HCT116 (cell line): ENCODE data around the gene SLC25A43. TPM values are rescaled to one million over a fixed set of nuclear protein-coding genes. Genes with fewer than 3 reads are reported as not detected.
A peak's percentile ranks its signal among the peaks of the same experiment; 100 is the strongest.

ENCODE experiments used
- ATAC-seq: fragments of 200-7000 bp; cut with Tn5 transposase; 2 replicates; pipeline ENCODE4 v1.9.1; 2020; ENCODE audit warnings: mild to moderate bottlenecking, moderate library complexity
- BruUV-seq: library from RNA; stranded (reverse); fragments of 400-500 nt; replicated peaks from 2 replicates; lab custom pipeline; 2021; lab: Mats Ljungman, UMichigan
- CTCF ChIA-PET: fragments of 300-600 bp; sonication (Branson Sonifier 250); formaldehyde crosslinking; loops from one replicate; lab custom pipeline; 2021; ENCODE audit warnings: antibody characterized with exemption; lab: Charles Lee
- POLR2A ChIA-PET: fragments of 300-600, 350-600 bp; sonication (Branson Sonifier 250); formaldehyde crosslinking; loops from one replicate; lab custom pipeline; 2021; ENCODE audit warnings: antibody characterized with exemption; lab: Charles Lee
- RAD21 ChIA-PET, 2 experiments: fragments of 300-600 bp; sonication (Branson Sonifier 250); formaldehyde crosslinking; loops; one replicate each; lab custom pipeline; 2023; ENCODE audit warnings: low total read pairs in 2 of 2; ENCODE audit not compliant: uncharacterized antibody in 2 of 2, unreplicated experiment in 2 of 2, low non-redundant PET in 1 of 2; lab: Charles Lee
- DNase-seq: peaks from one replicate; pipeline ENCODE4 v3.0.0-alpha.2; 2010; ENCODE audit warnings: low read depth, low spot score
- H2AFZ ChIP-seq: fragments of 200-600 bp; shearing (Covaris generic), sonication (generic); 2 replicates; pipeline ENCODE4 v1.6.1; 2017; ENCODE audit warnings: low read depth, mixed run types, mixed read lengths, antibody characterized with exemption, low read length; ENCODE audit not compliant: poor library complexity, severe bottlenecking
- H3K27ac ChIP-seq: 2 replicates; pipeline ENCODE4 v1.5.1; 2012; ENCODE audit warnings: low read depth, low read length
- H3K27me3 ChIP-seq: fragments of 200-600 bp; sonication (generic); 2 replicates; pipeline ENCODE4 v1.6.1; 2016; ENCODE audit warnings: mixed run types, low read length, mixed read lengths; ENCODE audit not compliant: insufficient read depth
- H3K36me3 ChIP-seq, 2 experiments: fragments of 200-500 bp in 1 of 2; fragments of 200-600 bp in 1 of 2; sonication (Bioruptor generic) in 1 of 2; sonication (generic) in 1 of 2; 2 replicates each; pipeline versions ENCODE4 v1.5.1 to v1.6.1; 2014 to 2016; ENCODE audit warnings: low read length in 2 of 2, inconsistent platforms in 1 of 2, mixed read lengths in 1 of 2, mixed run types in 1 of 2; ENCODE audit not compliant: insufficient read depth in 2 of 2, control insufficient read depth in 1 of 2
- H3K4me1 ChIP-seq, 2 experiments: fragments of 200-600 bp in 1 of 2; sonication (generic) in 1 of 2; 2 replicates each; pipeline versions ENCODE4 v1.5.1 to v1.6.1; 2012 to 2017; ENCODE audit warnings: low read length in 2 of 2, inconsistent platforms in 1 of 2, mild to moderate bottlenecking in 1 of 2, mixed read lengths in 1 of 2, mixed run types in 1 of 2, moderate library complexity in 1 of 2; ENCODE audit not compliant: insufficient read depth in 2 of 2, control insufficient read depth in 1 of 2
- H3K4me2 ChIP-seq: fragments of 200-600 bp; sonication (generic); 2 replicates; pipeline ENCODE4 v1.6.1; 2017; ENCODE audit warnings: mixed run types, low read length, mixed read lengths
- H3K4me3 ChIP-seq, 2 experiments: fragments of 200-600 bp in 1 of 2; sonication (generic) in 1 of 2; replicated peaks in 1 of 2; 2 replicates each; pipeline ENCODE4 v1.5.1; 2011 to 2016; ENCODE audit warnings: low read length in 2 of 2, control low read depth in 1 of 2, low read depth in 1 of 2, mild to moderate bottlenecking in 1 of 2, mixed read lengths in 1 of 2, mixed run types in 1 of 2
- H3K79me2 ChIP-seq: fragments of 200-600 bp; sonication (generic); 2 replicates; pipeline ENCODE4 v1.6.1; 2017; ENCODE audit warnings: mild to moderate bottlenecking, mixed run types, low read length, moderate library complexity, mixed read lengths; ENCODE audit not compliant: insufficient read depth
- H3K9ac ChIP-seq: fragments of 200-600 bp; sonication (generic); 2 replicates; pipeline ENCODE4 v1.6.1; 2016; ENCODE audit warnings: low read length, mixed read lengths
- H3K9me2 ChIP-seq: fragments of 200-600 bp; sonication (generic), shearing (Covaris generic); 2 replicates; pipeline ENCODE4 v1.6.1; 2017; ENCODE audit warnings: mixed run types, mild to moderate bottlenecking, moderate library complexity; ENCODE audit not compliant: insufficient read depth
- H3K9me3 ChIP-seq, 2 experiments: fragments of 200-500 bp in 1 of 2; fragments of 200-600 bp in 1 of 2; sonication (Bioruptor generic) in 1 of 2; sonication (generic) in 1 of 2; 2 replicates each; pipeline ENCODE4 v1.6.1; 2014 to 2017; ENCODE audit warnings: low read length in 2 of 2, mixed read lengths in 2 of 2, inconsistent platforms in 1 of 2, low read depth in 1 of 2, mild to moderate bottlenecking in 1 of 2, mixed run types in 1 of 2, moderate library complexity in 1 of 2; ENCODE audit not compliant: control insufficient read depth in 1 of 2, insufficient read depth in 1 of 2
- H4K20me1 ChIP-seq: fragments of 200-600 bp; sonication (generic), shearing (Covaris generic); 2 replicates; pipeline ENCODE4 v1.6.1; 2017; ENCODE audit warnings: mixed run types, mild to moderate bottlenecking, moderate library complexity; ENCODE audit not compliant: insufficient read depth
- EGR1 ChIP-seq: IDR thresholded peaks from 2 replicates; pipeline ENCODE4 v1.6.1; 2012; ENCODE audit warnings: low read depth
- ELF1 ChIP-seq: IDR thresholded peaks from 2 replicates; pipeline ENCODE4 v1.6.1; 2012; ENCODE audit warnings: low read depth, borderline replicate concordance
- EZH2 ChIP-seq: fragments of 200-600 bp; sonication (generic); IDR thresholded peaks from 2 replicates; pipeline ENCODE4 v1.6.1; 2017; ENCODE audit warnings: antibody characterized with exemption, mixed run types
- FOSL1 ChIP-seq: IDR thresholded peaks from 2 replicates; pipeline ENCODE4 v1.6.1; 2012; ENCODE audit warnings: low read depth
- JUND ChIP-seq: IDR thresholded peaks from 2 replicates; pipeline ENCODE4 v1.6.1; 2012
- POLR2A ChIP-seq: IDR thresholded peaks from 2 replicates; pipeline ENCODE4 v1.7.0; 2011; ENCODE audit warnings: borderline replicate concordance; ENCODE audit not compliant: insufficient read depth, insufficient read length; ENCODE audit errors: extremely low read depth
- POLR2AphosphoS5 ChIP-seq: IDR thresholded peaks from 2 replicates; pipeline ENCODE4 v1.6.1; 2011; ENCODE audit warnings: mild to moderate bottlenecking, low read depth, low read length, moderate library complexity
- RAD21 ChIP-seq: IDR thresholded peaks from 2 replicates; pipeline ENCODE4 v1.6.1; 2012; ENCODE audit warnings: low read depth, mild to moderate bottlenecking
- SIN3A ChIP-seq: IDR thresholded peaks from 2 replicates; pipeline ENCODE4 v1.6.1; 2012; ENCODE audit warnings: low read depth
- SP1 ChIP-seq: IDR thresholded peaks from 2 replicates; pipeline ENCODE4 v1.6.1; 2012; ENCODE audit warnings: low read depth
- SRF ChIP-seq: IDR thresholded peaks from 2 replicates; pipeline ENCODE4 v1.6.1; 2012; ENCODE audit warnings: low read depth
- TCF7L2 ChIP-seq: IDR thresholded peaks from 2 replicates; pipeline ENCODE4 v1.7.0; 2011; ENCODE audit warnings: borderline replicate concordance, inconsistent platforms; ENCODE audit not compliant: insufficient read depth, insufficient read length; ENCODE audit errors: extremely low read depth
- YY1 ChIP-seq: IDR thresholded peaks from 2 replicates; pipeline ENCODE4 v1.6.1; 2011; ENCODE audit warnings: low read length, low read depth, moderate library complexity, mild to moderate bottlenecking; ENCODE audit not compliant: insufficient replicate concordance; ENCODE audit errors: extremely low read depth
- ZFX ChIP-seq: fragments of 450-650 bp; IDR thresholded peaks from 2 replicates; pipeline ENCODE4 v1.6.1; 2017
- intact Hi-C: fragments of 100-400 bp; cut with micrococcal nuclease; formaldehyde crosslinking; loops from 2 replicates; pipeline ENCODE4 v1.10.0; 2022
- total RNA-seq: library from RNA; stranded (reverse); gene quantifications from one replicate; pipeline ENCODE4 v1.2.1, GENCODE V29; 2021; ENCODE audit not compliant: unreplicated experiment
- TF ChIP-seq, protein P1 (sequence below): IDR thresholded peaks from 2 replicates; pipeline ENCODE4 v1.6.1; 2011; ENCODE audit warnings: mild to moderate bottlenecking, low read length, moderate library complexity; ENCODE audit not compliant: insufficient replicate concordance; ENCODE audit errors: extremely low read depth
- TF ChIP-seq, protein P2 (sequence below): IDR thresholded peaks from 2 replicates; pipeline ENCODE4 v1.6.1; 2012; ENCODE audit warnings: low read depth
- TF ChIP-seq, protein P3 (sequence below): IDR thresholded peaks from 2 replicates; pipeline ENCODE4 v1.6.1; 2012

Gene SLC25A43
- total RNA-seq, 1 experiment from 2014 or later: 14.1 TPM

DNA sequence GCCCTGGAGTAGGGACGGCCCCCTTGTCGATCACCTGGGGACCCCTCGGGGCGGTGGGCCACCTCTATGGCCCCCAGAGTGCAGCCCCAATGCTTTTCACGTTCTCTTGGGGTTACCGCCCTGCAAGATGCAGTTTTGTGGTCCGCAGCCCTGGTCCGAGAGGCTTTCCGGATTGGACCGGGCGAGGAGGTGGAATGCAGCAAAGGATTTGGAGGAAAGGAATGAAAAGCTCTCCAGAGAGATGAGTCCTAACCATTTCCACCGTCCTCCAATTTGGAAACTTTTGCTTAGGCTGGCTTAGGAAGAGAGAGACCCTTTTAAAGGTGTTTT lies 601 bp downstream of the SLC25A43 start:
- H3K4me3 ChIP-seq: peak overlapping the region; percentile 47 to 62
- DNase-seq (no peak), ATAC-seq (0 out of 2 replicates have a peak, but pooled peaks have one; percentile 41)
- H3K36me3 ChIP-seq: no peaks in the 10 kb centered on the region
- peaks cover 5 to 23% of the 10 kb centered on the region in 2 experiments; a peak in 3 of 4 replicates for H3K4me1 ChIP-seq
- no peaks in the 10 kb centered on the region for H4K20me1 ChIP-seq
- ChIA-PET POLR2A (no interaction called here), CTCF (no interaction called here), RAD21 (no interaction called here)
- intact Hi-C loops: no loop called here
- no peak overlapping the region for H2AFZ ChIP-seq
- no TSS peak for BruUV-seq
- no peaks in the 10 kb centered on the region for H3K9me3 ChIP-seq
- TF ChIP-seq SRF (no peak), YY1 (no peak), EZH2 (no peak), POLR2A (no peak), ZFX (no peak), TCF7L2 (no peak), FOSL1 (no peak), EGR1 (no peak), SIN3A (no peak), POLR2AphosphoS5 (no peak), ELF1 (no peak), RAD21 (no peak), SP1 (no peak), JUND (no peak)
- TF ChIP-seq, protein P1, sequence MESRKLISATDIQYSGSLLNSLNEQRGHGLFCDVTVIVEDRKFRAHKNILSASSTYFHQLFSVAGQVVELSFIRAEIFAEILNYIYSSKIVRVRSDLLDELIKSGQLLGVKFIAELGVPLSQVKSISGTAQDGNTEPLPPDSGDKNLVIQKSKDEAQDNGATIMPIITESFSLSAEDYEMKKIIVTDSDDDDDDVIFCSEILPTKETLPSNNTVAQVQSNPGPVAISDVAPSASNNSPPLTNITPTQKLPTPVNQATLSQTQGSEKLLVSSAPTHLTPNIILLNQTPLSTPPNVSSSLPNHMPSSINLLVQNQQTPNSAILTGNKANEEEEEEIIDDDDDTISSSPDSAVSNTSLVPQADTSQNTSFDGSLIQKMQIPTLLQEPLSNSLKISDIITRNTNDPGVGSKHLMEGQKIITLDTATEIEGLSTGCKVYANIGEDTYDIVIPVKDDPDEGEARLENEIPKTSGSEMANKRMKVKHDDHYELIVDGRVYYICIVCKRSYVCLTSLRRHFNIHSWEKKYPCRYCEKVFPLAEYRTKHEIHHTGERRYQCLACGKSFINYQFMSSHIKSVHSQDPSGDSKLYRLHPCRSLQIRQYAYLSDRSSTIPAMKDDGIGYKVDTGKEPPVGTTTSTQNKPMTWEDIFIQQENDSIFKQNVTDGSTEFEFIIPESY: no peak
- TF ChIP-seq, protein P2, sequence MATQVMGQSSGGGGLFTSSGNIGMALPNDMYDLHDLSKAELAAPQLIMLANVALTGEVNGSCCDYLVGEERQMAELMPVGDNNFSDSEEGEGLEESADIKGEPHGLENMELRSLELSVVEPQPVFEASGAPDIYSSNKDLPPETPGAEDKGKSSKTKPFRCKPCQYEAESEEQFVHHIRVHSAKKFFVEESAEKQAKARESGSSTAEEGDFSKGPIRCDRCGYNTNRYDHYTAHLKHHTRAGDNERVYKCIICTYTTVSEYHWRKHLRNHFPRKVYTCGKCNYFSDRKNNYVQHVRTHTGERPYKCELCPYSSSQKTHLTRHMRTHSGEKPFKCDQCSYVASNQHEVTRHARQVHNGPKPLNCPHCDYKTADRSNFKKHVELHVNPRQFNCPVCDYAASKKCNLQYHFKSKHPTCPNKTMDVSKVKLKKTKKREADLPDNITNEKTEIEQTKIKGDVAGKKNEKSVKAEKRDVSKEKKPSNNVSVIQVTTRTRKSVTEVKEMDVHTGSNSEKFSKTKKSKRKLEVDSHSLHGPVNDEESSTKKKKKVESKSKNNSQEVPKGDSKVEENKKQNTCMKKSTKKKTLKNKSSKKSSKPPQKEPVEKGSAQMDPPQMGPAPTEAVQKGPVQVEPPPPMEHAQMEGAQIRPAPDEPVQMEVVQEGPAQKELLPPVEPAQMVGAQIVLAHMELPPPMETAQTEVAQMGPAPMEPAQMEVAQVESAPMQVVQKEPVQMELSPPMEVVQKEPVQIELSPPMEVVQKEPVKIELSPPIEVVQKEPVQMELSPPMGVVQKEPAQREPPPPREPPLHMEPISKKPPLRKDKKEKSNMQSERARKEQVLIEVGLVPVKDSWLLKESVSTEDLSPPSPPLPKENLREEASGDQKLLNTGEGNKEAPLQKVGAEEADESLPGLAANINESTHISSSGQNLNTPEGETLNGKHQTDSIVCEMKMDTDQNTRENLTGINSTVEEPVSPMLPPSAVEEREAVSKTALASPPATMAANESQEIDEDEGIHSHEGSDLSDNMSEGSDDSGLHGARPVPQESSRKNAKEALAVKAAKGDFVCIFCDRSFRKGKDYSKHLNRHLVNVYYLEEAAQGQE: no peak
- TF ChIP-seq, protein P3, sequence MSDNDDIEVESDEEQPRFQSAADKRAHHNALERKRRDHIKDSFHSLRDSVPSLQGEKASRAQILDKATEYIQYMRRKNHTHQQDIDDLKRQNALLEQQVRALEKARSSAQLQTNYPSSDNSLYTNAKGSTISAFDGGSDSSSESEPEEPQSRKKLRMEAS: no peak
- H3K9me2 ChIP-seq: no peaks in the 10 kb centered on the region
- H3K27me3 ChIP-seq: no peaks in the 10 kb centered on the region
- peak overlapping the region; percentile 67 for H3K4me2 ChIP-seq
- peak overlapping the region; percentile 67 for H3K9ac ChIP-seq
- H3K27ac ChIP-seq: no peak overlapping the region; the same call in 1 of the 2 replicates
- peaks cover 6% of the 10 kb centered on the region for H3K79me2 ChIP-seq
